ENCODE measurements around the gene CDHR2.

The CDHR2 gene

DNA sequence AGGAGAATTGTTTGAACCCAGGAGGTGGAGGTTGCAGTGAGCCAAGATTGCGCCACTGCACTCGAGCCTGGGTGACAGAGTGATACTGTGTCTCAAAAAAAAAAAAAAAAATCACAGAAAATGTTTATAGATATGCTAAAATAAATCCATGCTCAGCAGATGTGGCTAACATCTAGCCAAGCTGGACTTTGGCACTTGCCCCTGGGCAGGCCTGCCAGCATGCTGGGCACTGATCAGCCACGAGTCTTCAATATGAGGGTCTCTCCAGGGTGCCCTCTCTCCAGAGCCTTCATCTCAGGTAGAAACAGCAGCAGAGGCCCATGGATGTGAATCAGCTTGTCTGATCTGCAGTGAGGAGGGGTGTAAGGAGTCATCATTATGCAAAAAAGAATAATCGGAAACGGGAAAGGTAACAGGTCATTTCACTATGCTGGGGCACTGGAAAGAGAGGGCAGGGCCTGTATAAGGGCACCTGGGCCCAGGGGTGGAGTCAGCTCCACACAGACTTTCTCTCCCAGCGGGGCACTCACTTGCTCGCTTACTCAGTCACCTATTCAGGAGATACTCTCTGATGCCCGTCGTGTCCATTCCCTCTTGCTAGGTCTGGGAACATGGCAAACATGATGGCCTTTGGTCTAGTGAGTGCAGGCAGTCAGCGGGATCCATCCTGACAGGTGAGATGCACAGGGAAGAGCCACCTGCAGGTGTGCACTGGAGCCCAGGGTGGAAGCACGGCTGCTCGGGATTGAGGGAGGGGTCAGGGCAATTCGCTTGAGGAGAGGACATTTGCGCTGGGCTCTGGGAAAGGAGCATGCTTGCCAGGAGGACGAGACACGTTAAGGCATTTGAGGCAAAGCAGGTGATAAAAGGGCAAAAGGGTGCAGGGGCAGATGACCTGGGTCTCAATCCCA is 29.1 kb upstream of the CDHR2 start:
- intact Hi-C loops (cut with DNase I; ENCODE audit: low total_unique reads) = no loop called here
- no peak for DNase-seq
- no peaks in the 10 kb centered on the region for H3K4me1 ChIP-seq
- H3K4me3 ChIP-seq = no peak overlapping the region
- TF ChIP-seq, protein P1, sequence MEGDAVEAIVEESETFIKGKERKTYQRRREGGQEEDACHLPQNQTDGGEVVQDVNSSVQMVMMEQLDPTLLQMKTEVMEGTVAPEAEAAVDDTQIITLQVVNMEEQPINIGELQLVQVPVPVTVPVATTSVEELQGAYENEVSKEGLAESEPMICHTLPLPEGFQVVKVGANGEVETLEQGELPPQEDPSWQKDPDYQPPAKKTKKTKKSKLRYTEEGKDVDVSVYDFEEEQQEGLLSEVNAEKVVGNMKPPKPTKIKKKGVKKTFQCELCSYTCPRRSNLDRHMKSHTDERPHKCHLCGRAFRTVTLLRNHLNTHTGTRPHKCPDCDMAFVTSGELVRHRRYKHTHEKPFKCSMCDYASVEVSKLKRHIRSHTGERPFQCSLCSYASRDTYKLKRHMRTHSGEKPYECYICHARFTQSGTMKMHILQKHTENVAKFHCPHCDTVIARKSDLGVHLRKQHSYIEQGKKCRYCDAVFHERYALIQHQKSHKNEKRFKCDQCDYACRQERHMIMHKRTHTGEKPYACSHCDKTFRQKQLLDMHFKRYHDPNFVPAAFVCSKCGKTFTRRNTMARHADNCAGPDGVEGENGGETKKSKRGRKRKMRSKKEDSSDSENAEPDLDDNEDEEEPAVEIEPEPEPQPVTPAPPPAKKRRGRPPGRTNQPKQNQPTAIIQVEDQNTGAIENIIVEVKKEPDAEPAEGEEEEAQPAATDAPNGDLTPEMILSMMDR (IDR thresholded peaks at IDR 0.05) = no peak
- peaks cover 0 to 2% of the 10 kb centered on the region in 2 donors for H3K27me3 ChIP-seq
- H3K36me3 ChIP-seq = no peaks in the 10 kb centered on the region
- no peaks in the 10 kb centered on the region for H3K9me3 ChIP-seq
- H3K27ac ChIP-seq = no peak overlapping the region

DNA sequence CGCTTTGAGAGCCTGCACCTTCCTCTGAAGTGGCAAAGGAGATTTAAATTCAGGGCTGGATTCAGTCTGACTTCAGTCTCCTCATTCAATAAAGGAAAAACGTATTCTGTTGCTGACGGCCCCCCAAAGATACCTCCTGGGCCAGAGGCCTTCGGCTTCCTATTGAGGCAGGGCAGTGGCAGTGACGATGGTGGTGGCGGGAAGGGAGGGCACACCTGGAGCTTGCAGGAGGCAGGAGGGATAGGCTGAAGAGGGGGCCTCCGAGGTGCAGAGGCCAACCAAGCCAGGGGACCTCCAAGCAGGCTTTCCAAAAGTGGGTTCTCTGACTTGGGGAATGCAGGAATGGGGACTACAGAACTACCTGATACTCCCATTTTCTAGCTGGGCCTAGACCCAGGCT is 27.9 kb upstream of the CDHR2 start:
- DNase-seq = no peak
- intact Hi-C loops (cut with DNase I; ENCODE audit: low total_unique reads) = no loop called here
- Histone ChIP-seq H3K36me3 (no peaks in the 10 kb centered on the region), H3K27me3 (peaks cover 0 to 2% of the 10 kb centered on the region in 2 donors), H3K27ac (no peak overlapping the region), H3K4me3 (no peak overlapping the region), H3K4me1 (no peaks in the 10 kb centered on the region), H3K9me3 (no peaks in the 10 kb centered on the region)
- TF ChIP-seq, protein P1 (IDR thresholded peaks at IDR 0.05) = no peak

GRCh38 chr5:176521699-176522263 is 27.4 kb upstream of the CDHR2 start:
- no peak for DNase-seq
- Histone ChIP-seq H3K27ac (no peak overlapping the region), H3K27me3 (peaks cover 0 to 2% of the 10 kb centered on the region in 2 donors), H3K4me3 (no peak overlapping the region), H3K4me1 (no peaks in the 10 kb centered on the region), H3K9me3 (no peaks in the 10 kb centered on the region), H3K36me3 (peaks cover 0 to 2% (median 0%) of the 10 kb centered on the region in 3 donors)
- TF ChIP-seq, protein P1 (IDR thresholded peaks at IDR 0.05) = no peak
- intact Hi-C loops (cut with DNase I; ENCODE audit: low total_unique reads) = no loop called here

- no peak overlapping the region for H3K4me3 ChIP-seq
- peaks cover 21 to 26% (median 22%) of the 10 kb centered on the region in 3 donors for H3K36me3 ChIP-seq
- TF ChIP-seq, protein P1 (IDR thresholded peaks at IDR 0.05) = no peak
- no peak overlapping the region for H3K27ac ChIP-seq
- intact Hi-C loops (cut with DNase I; ENCODE audit: low total_unique reads) = no loop called here
- H3K9me3 ChIP-seq = no peaks in the 10 kb centered on the region
- DNase-seq = no peak
- peaks cover 0 to 2% of the 10 kb centered on the region in 2 donors for H3K27me3 ChIP-seq
- no peaks in the 10 kb centered on the region for H3K4me1 ChIP-seq
Observed at GRCh38 chr5:176524138-176524537, 25.0 kb upstream of the CDHR2 start.

GRCh38 chr5:176524987-176525386 is 24.2 kb upstream of the CDHR2 start:
- H3K9me3 ChIP-seq = no peaks in the 10 kb centered on the region
- no peak overlapping the region for H3K4me3 ChIP-seq
- TF ChIP-seq, protein P1 (IDR thresholded peaks at IDR 0.05) = no peak
- H3K4me1 ChIP-seq = no peaks in the 10 kb centered on the region
- peaks cover 29 to 34% (median 31%) of the 10 kb centered on the region in 3 donors for H3K36me3 ChIP-seq
- DNase-seq = no peak
- intact Hi-C loops (cut with DNase I; ENCODE audit: low total_unique reads) = no loop called here
- H3K27ac ChIP-seq = no peak overlapping the region
- peaks cover 0 to 2% of the 10 kb centered on the region in 2 donors for H3K27me3 ChIP-seq
